Thymus (tissue), 11 donors: ENCODE results near the gene TCERG1L. TPM values are rescaled to one million over a fixed set of nuclear protein-coding genes. Genes with fewer than 3 reads are reported as not detected.

ENCODE experiments used
- DNase-seq, 9 donors: peaks; one replicate each; pipeline ENCODE4 v3.0.0-alpha.2; 2013; ENCODE audit warnings: low spot score in 9 of 9, low read depth in 6 of 9, missing footprints in 1 of 9
- H3K27ac ChIP-seq, 2 donors: one replicate each; pipeline ENCODE4 v1.5.1; 2013; ENCODE audit warnings: control low read depth in 1 of 2, low read depth in 1 of 2, low read length in 1 of 2, mild to moderate bottlenecking in 1 of 2, moderate library complexity in 1 of 2
- H3K27me3 ChIP-seq, 2 donors: one replicate each; pipeline ENCODE4 v1.5.1; 2013; ENCODE audit warnings: low read length in 1 of 2; ENCODE audit not compliant: control insufficient read depth in 2 of 2, insufficient read depth in 1 of 2
- H3K36me3 ChIP-seq, 2 donors: one replicate each; pipeline ENCODE4 v1.5.1; 2013; ENCODE audit warnings: low read length in 1 of 2, mild to moderate bottlenecking in 1 of 2, moderate library complexity in 1 of 2; ENCODE audit not compliant: control insufficient read depth in 2 of 2, insufficient read depth in 2 of 2
- H3K4me1 ChIP-seq, 2 donors: one replicate each; pipeline ENCODE4 v1.5.1; 2013; ENCODE audit warnings: low read length in 2 of 2; ENCODE audit not compliant: control insufficient read depth in 2 of 2, insufficient read depth in 2 of 2
- H3K4me3 ChIP-seq, 2 donors: one replicate each; pipeline ENCODE4 v1.5.1; 2013; ENCODE audit warnings: low read length in 2 of 2, control low read depth in 1 of 2, mild to moderate bottlenecking in 1 of 2
- H3K9me3 ChIP-seq, 2 donors: one replicate each; pipeline ENCODE4 v1.5.1; 2013; ENCODE audit warnings: low read length in 1 of 2, mild to moderate bottlenecking in 1 of 2; ENCODE audit not compliant: control insufficient read depth in 2 of 2, insufficient read depth in 1 of 2
- WGBS: extraction: QIAGEN DNeasy Blood & Tissue Kit; methylation state at CpG from one replicate; pipeline ENCODE4 v1.1.7; 2013; 5-methylcytosine and 5-hydroxymethylcytosine counted together
- polyA plus RNA-seq: library from polyadenylated mRNA; stranded (reverse); fragments of 200-250 nt; gene quantifications from one replicate; pipeline ENCODE4 v1.2.3, GENCODE V29; 2013
- total RNA-seq: library from RNA; stranded (reverse); fragments of 120-200 nt; gene quantifications from one replicate; pipeline ENCODE4 v1.2.4, GENCODE V29; 2013
- donor health status: healthy.

The TCERG1L gene
- total and polyA plus RNA-seq, 2 donors = 0.52 to 1.5 TPM

DNA sequence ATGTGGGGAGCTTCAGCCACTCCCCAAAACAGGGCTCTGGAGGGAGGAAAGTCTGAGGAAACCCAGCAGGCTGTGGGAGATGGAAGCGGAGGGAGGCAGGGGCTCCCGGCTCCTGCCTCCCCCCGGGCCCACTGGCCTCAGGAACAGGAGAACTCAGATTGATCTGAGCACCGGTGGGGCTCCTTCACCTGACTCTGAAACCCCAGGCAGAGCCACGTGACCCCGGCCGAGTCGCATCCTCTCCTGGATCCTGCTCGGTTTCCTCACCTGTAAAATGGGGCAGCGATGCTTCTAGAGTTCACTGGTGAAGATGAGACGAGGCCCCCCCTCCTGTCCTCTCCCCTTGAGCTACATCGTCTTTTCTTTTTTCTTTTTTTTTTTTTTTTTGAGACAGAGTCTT, 33.6 kb downstream of the TCERG1L start:
- Histone ChIP-seq H3K27me3 (no peaks in the 10 kb centered on the region), H3K27ac (no peak overlapping the region), H3K9me3 (no peaks in the 10 kb centered on the region), H3K4me1 (no peaks in the 10 kb centered on the region), H3K36me3 (no peaks in the 10 kb centered on the region), H3K4me3 (no peak overlapping the region)
- no peak for DNase-seq
- 87% methylated on average over 12 of the region's 12 CpGs for WGBS

- 77% methylated on average over 12 of the region's 12 CpGs for WGBS
- DNase-seq = no peak
Measured at GRCh38 chr10:131277278-131277677, 34.2 kb downstream of the TCERG1L start.

DNA sequence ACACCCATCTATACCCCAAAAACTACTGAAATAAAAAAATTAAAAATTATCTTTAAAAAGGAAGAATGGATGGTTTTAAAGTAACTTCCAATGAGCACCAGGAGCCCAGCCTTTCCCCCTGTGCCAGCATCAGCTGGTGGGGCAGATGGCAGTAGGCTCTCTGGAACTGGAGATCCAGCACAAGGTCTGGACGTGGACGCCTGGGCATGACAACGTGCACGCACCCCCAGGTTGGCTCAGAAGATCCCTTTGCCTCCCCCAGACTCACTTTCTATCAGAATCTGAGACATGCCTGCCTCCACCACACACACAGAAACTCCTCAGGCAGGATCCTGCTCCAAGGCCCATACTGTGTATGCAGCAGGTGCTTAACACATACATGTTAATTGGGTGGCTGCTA, 35.8 kb downstream of the TCERG1L start:
- no peak overlapping the region for H3K4me3 ChIP-seq
- H3K4me1 ChIP-seq = no peaks in the 10 kb centered on the region
- H3K27me3 ChIP-seq = no peaks in the 10 kb centered on the region
- WGBS = 91% methylated on average over 4 of the region's 4 CpGs
- no peaks in the 10 kb centered on the region for H3K36me3 ChIP-seq
- DNase-seq = no peak
- H3K9me3 ChIP-seq = no peaks in the 10 kb centered on the region
- no peak overlapping the region for H3K27ac ChIP-seq

More at GRCh38 chr10:131277278-131277677, 34.2 kb downstream of the TCERG1L start:
- Histone ChIP-seq H3K27me3 (no peaks in the 10 kb centered on the region), H3K4me3 (no peak overlapping the region), H3K27ac (no peak overlapping the region), H3K4me1 (no peaks in the 10 kb centered on the region), H3K36me3 (no peaks in the 10 kb centered on the region), H3K9me3 (no peaks in the 10 kb centered on the region)

DNA sequence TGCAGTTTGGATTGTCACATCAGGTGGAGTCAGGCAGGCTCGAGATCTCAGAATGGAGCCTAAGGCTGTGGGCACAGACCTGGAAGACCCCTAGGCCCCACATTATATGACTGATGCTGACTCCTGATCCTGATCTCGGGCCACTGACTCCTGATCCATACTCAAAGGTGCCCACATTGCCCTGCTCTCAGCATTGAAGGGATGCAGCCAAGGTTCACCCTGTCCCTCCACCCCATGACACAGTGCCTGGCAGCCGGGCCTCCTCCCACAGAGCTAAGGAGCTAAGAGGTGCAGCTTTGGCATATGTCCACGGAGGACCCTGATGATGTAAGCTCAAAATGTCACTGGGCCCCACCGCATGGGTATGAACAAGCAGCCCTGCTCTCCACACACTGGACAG, 36.6 kb downstream of the TCERG1L start:
- Histone ChIP-seq H3K27me3 (no peaks in the 10 kb centered on the region), H3K27ac (no peak overlapping the region), H3K9me3 (no peaks in the 10 kb centered on the region), H3K36me3 (no peaks in the 10 kb centered on the region), H3K4me1 (no peaks in the 10 kb centered on the region), H3K4me3 (no peak overlapping the region)
- DNase-seq = no peak
- WGBS = 94% methylated on average over 5 of the region's 5 CpGs

DNA sequence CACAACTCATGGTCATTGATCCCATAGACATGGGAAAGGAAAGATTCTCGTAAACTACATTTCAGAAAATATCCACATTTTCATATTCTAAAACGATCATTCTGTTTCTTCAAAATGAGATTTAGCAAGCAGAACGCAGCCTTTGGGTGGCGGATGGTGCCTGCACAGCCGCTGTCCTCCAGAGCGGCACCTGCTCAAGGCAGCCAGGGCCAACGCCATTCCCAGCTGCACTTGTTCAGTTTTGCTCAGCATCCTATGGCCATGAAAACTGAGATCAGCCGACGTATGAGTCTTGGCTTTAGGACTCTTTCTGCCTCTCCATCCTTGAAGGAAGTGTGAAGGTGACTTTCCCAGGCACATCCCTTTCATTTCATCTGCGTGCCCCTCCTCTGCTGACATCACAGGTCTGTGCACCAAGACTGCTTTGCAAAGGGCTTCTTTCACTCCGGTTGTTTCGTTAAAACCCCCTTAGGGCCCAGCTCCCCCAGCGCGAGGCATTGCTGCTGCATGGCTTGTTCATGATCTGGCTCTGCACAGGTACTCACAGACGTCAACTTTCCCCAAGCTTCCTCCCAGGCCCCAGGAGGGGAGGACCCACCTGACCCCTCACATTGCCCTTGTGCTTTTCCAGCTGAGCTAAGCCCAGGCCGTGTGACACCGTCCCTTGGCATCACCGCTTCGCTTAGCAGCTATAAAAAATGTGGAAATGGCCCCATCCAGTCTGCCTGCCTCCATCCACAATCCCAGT, 37.2 kb downstream of the TCERG1L start:
- Histone ChIP-seq H3K4me1 (no peaks in the 10 kb centered on the region), H3K36me3 (no peaks in the 10 kb centered on the region), H3K9me3 (no peaks in the 10 kb centered on the region), H3K4me3 (no peak overlapping the region), H3K27ac (no peak overlapping the region), H3K27me3 (no peaks in the 10 kb centered on the region)
- WGBS = 96% methylated on average over 19 of the region's 19 CpGs
- DNase-seq = no peak

DNA sequence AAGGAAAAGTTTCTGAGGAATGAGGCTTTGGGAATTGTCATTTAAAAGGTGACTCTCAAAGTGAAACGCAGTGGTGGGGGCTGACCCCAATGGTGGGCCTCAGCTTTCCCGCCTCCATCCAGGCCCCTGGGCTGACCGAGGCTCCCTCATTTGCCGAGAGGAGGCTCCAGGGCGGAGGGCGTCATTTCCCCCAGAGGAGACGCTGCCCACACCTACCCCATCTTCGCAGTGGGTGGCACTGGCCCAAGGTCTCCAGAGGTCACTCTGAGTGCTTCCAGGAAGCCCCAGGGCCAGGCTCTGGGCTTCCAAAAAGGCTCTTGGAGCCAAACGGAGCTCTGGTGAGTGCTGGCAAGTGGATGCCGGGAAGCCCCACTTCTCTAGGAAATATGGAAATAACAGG, 38.0 kb downstream of the TCERG1L start:
- no peak overlapping the region for H3K4me3 ChIP-seq
- H3K27ac ChIP-seq = no peak overlapping the region
- no peaks in the 10 kb centered on the region for H3K27me3 ChIP-seq
- DNase-seq = no peak
- no peaks in the 10 kb centered on the region for H3K9me3 ChIP-seq
- no peaks in the 10 kb centered on the region for H3K4me1 ChIP-seq
- H3K36me3 ChIP-seq = no peaks in the 10 kb centered on the region
- 92% methylated on average over 10 of the region's 10 CpGs for WGBS

- 93% methylated on average over 15 of the region's 15 CpGs for WGBS
- H3K9me3 ChIP-seq = no peaks in the 10 kb centered on the region
- H3K4me1 ChIP-seq = no peaks in the 10 kb centered on the region
- no peak overlapping the region for H3K4me3 ChIP-seq
- no peaks in the 10 kb centered on the region for H3K36me3 ChIP-seq
- no peak overlapping the region for H3K27ac ChIP-seq
- DNase-seq = no peak
- H3K27me3 ChIP-seq = no peaks in the 10 kb centered on the region
Measured at GRCh38 chr10:131272897-131273451, 38.5 kb downstream of the TCERG1L start.

DNA sequence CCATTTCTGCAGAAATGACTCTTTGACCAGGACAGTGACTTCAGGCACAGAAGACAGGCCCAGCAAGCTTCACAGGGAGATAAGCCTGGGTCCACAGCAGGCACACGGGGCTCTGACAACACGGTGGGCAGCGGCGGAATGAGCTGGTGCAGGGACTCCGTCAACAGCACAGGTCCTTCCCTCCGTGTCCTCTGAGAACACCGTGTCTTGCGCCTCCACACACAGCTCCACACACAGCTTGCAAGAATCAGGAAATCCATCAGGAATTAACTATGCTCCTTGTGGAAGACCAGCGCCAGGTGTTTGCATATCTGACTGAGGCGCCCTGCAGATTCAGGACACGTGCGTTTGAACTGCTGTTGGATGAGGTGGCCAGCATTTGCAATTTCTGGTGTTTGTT, 39.6 kb downstream of the TCERG1L start:
- H3K36me3 ChIP-seq = no peaks in the 10 kb centered on the region
- H3K4me1 ChIP-seq = no peaks in the 10 kb centered on the region
- WGBS = 96% methylated on average over 12 of the region's 12 CpGs
- H3K4me3 ChIP-seq = no peak overlapping the region
- no peak overlapping the region for H3K27ac ChIP-seq
- H3K9me3 ChIP-seq = no peaks in the 10 kb centered on the region
- no peak for DNase-seq
- no peaks in the 10 kb centered on the region for H3K27me3 ChIP-seq

GRCh38 chr10:131271195-131271880, 40.2 kb downstream of the TCERG1L start:
- Histone ChIP-seq H3K4me1 (no peaks in the 10 kb centered on the region), H3K27ac (no peak overlapping the region), H3K36me3 (no peaks in the 10 kb centered on the region), H3K9me3 (no peaks in the 10 kb centered on the region), H3K27me3 (no peaks in the 10 kb centered on the region), H3K4me3 (no peak overlapping the region)
- WGBS = 86% methylated on average over 13 of the region's 13 CpGs
- DNase-seq = no peak
